ENCODE results near the gene PNLIP.

DNA sequence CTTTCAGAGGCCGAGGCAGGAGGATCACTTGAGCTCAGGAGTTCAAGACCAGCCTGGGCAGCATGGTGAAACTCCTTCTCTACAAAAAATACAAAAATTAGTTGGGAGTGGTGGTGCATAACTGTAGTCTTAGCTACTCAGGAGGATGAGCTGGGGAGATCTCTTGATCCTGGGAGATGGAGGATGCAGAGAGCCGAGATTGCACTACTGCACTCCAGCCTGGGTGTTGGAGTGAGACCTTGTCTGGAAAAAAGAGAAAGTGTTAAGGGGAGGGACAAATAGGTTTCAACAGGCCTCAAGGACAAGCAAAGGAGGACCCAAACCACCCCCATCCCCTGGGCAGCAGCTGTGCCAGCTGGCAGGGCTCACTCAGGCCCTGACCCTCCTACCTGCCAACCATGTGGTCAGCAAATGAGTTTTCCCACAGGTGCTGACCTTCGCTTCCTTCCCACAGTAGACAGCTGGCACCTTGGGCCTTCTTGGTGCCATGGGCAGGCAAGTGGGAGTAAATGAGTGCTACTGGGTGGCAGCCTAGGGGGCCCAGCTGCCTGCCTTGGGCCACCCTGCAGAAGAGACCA is 69.6 kb downstream of the PNLIP start:
- TF ChIP-seq, protein P1, sequence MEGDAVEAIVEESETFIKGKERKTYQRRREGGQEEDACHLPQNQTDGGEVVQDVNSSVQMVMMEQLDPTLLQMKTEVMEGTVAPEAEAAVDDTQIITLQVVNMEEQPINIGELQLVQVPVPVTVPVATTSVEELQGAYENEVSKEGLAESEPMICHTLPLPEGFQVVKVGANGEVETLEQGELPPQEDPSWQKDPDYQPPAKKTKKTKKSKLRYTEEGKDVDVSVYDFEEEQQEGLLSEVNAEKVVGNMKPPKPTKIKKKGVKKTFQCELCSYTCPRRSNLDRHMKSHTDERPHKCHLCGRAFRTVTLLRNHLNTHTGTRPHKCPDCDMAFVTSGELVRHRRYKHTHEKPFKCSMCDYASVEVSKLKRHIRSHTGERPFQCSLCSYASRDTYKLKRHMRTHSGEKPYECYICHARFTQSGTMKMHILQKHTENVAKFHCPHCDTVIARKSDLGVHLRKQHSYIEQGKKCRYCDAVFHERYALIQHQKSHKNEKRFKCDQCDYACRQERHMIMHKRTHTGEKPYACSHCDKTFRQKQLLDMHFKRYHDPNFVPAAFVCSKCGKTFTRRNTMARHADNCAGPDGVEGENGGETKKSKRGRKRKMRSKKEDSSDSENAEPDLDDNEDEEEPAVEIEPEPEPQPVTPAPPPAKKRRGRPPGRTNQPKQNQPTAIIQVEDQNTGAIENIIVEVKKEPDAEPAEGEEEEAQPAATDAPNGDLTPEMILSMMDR (conservative IDR thresholded peaks at IDR 0.05), result no peak
- TF ChIP-seq ZFX (IDR thresholded peaks at IDR 0.05), result no peak

Data from C4-2B (cell line).